PFSK-1 (cell line): ENCODE data around the gene EIF4A3.

Source experiments
- FOXP2 ChIP-seq: optimal IDR thresholded peaks from 2 replicates; pipeline ENCODE3; 2011; ENCODE audit warnings: borderline replicate concordance, control low read depth, inconsistent platforms; ENCODE audit not compliant: insufficient read depth; ENCODE audit errors: extremely low read length, extremely low read depth
- POLR2AphosphoS5 ChIP-seq: IDR thresholded peaks from 2 replicates; pipeline ENCODE4 v1.6.1; 2012; ENCODE audit warnings: low read depth, mild to moderate bottlenecking, control low read depth, low read length, moderate library complexity
- SIN3A ChIP-seq: IDR thresholded peaks from 2 replicates; pipeline ENCODE4 v1.6.1; 2012; ENCODE audit warnings: mild to moderate bottlenecking, low read length, moderate library complexity, borderline replicate concordance; ENCODE audit not compliant: insufficient read depth
- TAF1 ChIP-seq: IDR thresholded peaks from 2 replicates; pipeline ENCODE4 v1.6.1; 2012; ENCODE audit warnings: low read length, control low read depth, borderline replicate concordance; ENCODE audit not compliant: insufficient read depth
- TF ChIP-seq, protein P1 (sequence below), 2 experiments: IDR thresholded peaks; 2 replicates each; pipeline versions ENCODE4 v1.6.1 to v1.8.0; 2011 to 2012; ENCODE audit warnings: low read depth in 2 of 2, low read length in 2 of 2, control low read depth in 1 of 2, inconsistent platforms in 1 of 2, mild to moderate bottlenecking in 1 of 2, moderate library complexity in 1 of 2; ENCODE audit not compliant: insufficient read depth in 1 of 2

DNA sequence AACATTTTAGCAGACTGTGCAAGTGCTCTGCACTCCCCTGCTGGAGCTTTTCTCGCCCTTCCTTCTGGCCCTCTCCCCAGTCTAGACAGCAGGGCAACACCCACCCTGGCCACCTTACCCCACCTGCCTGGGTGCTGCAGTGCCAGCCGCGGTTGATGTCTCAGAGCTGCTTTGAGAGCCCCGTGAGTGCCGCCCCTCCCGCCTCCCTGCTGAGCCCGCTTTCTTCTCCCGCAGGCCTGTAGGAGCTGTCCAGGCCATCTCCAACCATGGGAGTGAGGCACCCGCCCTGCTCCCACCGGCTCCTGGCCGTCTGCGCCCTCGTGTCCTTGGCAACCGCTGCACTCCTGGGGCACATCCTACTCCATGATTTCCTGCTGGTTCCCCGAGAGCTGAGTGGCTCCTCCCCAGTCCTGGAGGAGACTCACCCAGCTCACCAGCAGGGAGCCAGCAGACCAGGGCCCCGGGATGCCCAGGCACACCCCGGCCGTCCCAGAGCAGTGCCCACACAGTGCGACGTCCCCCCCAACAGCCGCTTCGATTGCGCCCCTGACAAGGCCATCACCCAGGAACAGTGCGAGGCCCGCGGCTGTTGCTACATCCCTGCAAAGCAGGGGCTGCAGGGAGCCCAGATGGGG lies 42.5 kb downstream of the EIF4A3 start:
- no peak for TF ChIP-seq POLR2AphosphoS5
- TF ChIP-seq, protein P1, sequence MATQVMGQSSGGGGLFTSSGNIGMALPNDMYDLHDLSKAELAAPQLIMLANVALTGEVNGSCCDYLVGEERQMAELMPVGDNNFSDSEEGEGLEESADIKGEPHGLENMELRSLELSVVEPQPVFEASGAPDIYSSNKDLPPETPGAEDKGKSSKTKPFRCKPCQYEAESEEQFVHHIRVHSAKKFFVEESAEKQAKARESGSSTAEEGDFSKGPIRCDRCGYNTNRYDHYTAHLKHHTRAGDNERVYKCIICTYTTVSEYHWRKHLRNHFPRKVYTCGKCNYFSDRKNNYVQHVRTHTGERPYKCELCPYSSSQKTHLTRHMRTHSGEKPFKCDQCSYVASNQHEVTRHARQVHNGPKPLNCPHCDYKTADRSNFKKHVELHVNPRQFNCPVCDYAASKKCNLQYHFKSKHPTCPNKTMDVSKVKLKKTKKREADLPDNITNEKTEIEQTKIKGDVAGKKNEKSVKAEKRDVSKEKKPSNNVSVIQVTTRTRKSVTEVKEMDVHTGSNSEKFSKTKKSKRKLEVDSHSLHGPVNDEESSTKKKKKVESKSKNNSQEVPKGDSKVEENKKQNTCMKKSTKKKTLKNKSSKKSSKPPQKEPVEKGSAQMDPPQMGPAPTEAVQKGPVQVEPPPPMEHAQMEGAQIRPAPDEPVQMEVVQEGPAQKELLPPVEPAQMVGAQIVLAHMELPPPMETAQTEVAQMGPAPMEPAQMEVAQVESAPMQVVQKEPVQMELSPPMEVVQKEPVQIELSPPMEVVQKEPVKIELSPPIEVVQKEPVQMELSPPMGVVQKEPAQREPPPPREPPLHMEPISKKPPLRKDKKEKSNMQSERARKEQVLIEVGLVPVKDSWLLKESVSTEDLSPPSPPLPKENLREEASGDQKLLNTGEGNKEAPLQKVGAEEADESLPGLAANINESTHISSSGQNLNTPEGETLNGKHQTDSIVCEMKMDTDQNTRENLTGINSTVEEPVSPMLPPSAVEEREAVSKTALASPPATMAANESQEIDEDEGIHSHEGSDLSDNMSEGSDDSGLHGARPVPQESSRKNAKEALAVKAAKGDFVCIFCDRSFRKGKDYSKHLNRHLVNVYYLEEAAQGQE (IDR thresholded peaks at IDR 0.05; ENCODE audit: insufficient read depth in 1 of 2, low read depth in 2 of 2, low read length in 2 of 2) = no peak
- TF ChIP-seq SIN3A = no peak
- TF ChIP-seq TAF1 = no peak
- TF ChIP-seq FOXP2 = no peak
